ENCODE data around the gene P2RY8. TPM values are rescaled to one million over a fixed set of nuclear protein-coding genes. Genes with fewer than 3 reads are reported as not detected.
A peak's percentile ranks its signal among the peaks of the same experiment; 100 is the strongest.

P2RY8 gene
- total RNA-seq, 6 donors from 2014 or later: 1.7 to 4.4 (median 3.3) TPM

- Histone ChIP-seq H3K27me3 (no peaks in the 10 kb centered on the region), H3K4me3 (peak overlapping the region; percentile 19 to 49 (median 44)), H3K9me3 (no peaks in the 10 kb centered on the region), H3K27ac (peak overlapping the region; percentile 45 to 86 (median 70)), H3K36me3 (no peaks in the 10 kb centered on the region), H3K4me1 (peaks cover 0 to 8% (median 0%) of the 10 kb centered on the region in 4 donors)
- TF ChIP-seq POLR2A (IDR thresholded peaks at IDR 0.05): no peak
- no peak for TF ChIP-seq POLR2AphosphoS5 (IDR thresholded peaks at IDR 0.05)
- TF ChIP-seq CTCF (IDR thresholded peaks at IDR 0.05): no peak
- no peak for TF ChIP-seq EP300 (IDR thresholded peaks at IDR 0.05)
- DNase-seq: no peak
- 51 to 80% methylated on average over 12 to 17 of the region's 17 CpGs for WGBS, 2 donors
- ATAC-seq (ENCODE audit: low FRiP score in 2 of 2): peak; percentile 41 to 61
These were observed 314 bp downstream of the P2RY8 start for GRCh38 chrX:1536712-1537030.

DNA sequence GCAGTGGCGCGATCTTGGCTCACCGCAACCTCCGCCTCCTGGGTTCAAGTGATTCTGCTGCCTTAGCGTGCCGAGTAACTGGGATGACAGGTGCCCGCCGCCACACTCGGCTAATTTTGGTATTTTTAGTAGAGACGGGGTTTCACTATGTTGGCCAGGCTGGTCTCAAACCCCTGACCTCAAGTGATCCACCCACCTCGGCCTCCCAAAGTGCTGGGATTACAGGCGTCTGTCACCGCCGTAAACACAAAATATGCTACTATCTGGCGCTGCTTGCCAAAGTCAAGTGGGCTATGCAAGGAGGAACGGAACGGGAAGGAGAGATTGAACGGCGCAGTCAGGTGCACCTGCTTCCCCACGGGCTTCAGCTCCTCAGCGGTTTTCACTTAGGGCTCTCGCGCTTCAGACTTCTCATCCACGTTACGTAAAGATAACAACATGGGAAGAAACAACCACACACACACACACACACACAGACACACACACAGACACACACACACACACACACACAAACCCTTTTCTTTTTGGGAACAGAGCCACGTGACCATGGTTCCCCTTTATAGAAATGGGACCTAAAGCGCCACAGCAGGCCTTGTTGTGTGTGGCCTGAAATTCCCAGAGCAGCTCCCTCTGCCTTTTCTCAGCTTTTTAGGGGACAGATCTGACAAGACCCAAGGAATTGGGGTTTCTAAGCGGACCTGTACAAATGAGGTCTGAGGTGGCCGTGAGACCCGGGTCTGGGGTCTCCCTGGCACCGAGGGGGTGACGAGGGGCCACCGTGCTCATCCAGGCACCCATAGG is 1.5 kb downstream of the P2RY8 start:
- WGBS, 2 donors: 58 to 82% methylated on average over 28 to 31 of the region's 33 CpGs
- no peaks in the 10 kb centered on the region for H3K27me3 ChIP-seq
- no peaks in the 10 kb centered on the region for H3K36me3 ChIP-seq
- peak; percentile 35 to 66 for ATAC-seq (ENCODE audit: low FRiP score in 2 of 2)
- peak overlapping the region in 3 of 4 donors; percentile 39 to 49 (median 48) for H3K4me3 ChIP-seq
- DNase-seq: peak in 1 of 2 donors; percentile 68
- TF ChIP-seq EP300 (IDR thresholded peaks at IDR 0.05) (no peak), CTCF (IDR thresholded peaks at IDR 0.05) (no peak), POLR2A (IDR thresholded peaks at IDR 0.05) (peak in 1 of 4 donors; percentile 36), POLR2AphosphoS5 (IDR thresholded peaks at IDR 0.05) (no peak)
- peak overlapping the region in 3 of 4 donors; percentile 61 to 86 (median 79) for H3K27ac ChIP-seq
- peaks cover 0 to 8% (median 0%) of the 10 kb centered on the region in 4 donors for H3K4me1 ChIP-seq
- no peaks in the 10 kb centered on the region for H3K9me3 ChIP-seq

GRCh38 chrX:1534301-1535168 is 2.5 kb downstream of the P2RY8 start:
- TF ChIP-seq POLR2A (IDR thresholded peaks at IDR 0.05) (no peak), POLR2AphosphoS5 (IDR thresholded peaks at IDR 0.05) (no peak), CTCF (IDR thresholded peaks at IDR 0.05) (no peak), EP300 (IDR thresholded peaks at IDR 0.05) (no peak)
- H3K27me3 ChIP-seq: no peaks in the 10 kb centered on the region
- H3K27ac ChIP-seq: peak overlapping the region in 2 of 4 donors; percentile 10 to 79
- DNase-seq (no peak), ATAC-seq (ENCODE audit: low FRiP score in 2 of 2) (peak in 1 of 2 donors; percentile 56)
- 44 to 48% methylated on average over 17 to 21 of the region's 22 CpGs for WGBS, 2 donors
- H3K36me3 ChIP-seq: no peaks in the 10 kb centered on the region
- no peaks in the 10 kb centered on the region for H3K9me3 ChIP-seq
- peak overlapping the region in 3 of 4 donors; percentile 39 to 49 (median 48) for H3K4me3 ChIP-seq
- peaks cover 0 to 8% (median 0%) of the 10 kb centered on the region in 4 donors for H3K4me1 ChIP-seq

- TF ChIP-seq POLR2A (IDR thresholded peaks at IDR 0.05): no peak
- TF ChIP-seq POLR2AphosphoS5 (IDR thresholded peaks at IDR 0.05): no peak
- no peak for TF ChIP-seq CTCF (IDR thresholded peaks at IDR 0.05)
- TF ChIP-seq EP300 (IDR thresholded peaks at IDR 0.05): no peak
- no peaks in the 10 kb centered on the region for H3K9me3 ChIP-seq
- peaks cover 0 to 8% (median 0%) of the 10 kb centered on the region in 4 donors for H3K4me1 ChIP-seq
- no peaks in the 10 kb centered on the region for H3K36me3 ChIP-seq
- no peaks in the 10 kb centered on the region for H3K27me3 ChIP-seq
- ATAC-seq (ENCODE audit: low FRiP score in 2 of 2) (no peak), DNase-seq (no peak)
- WGBS, 2 donors: 28 to 35% methylated on average over 4 of the region's 4 CpGs
- H3K27ac ChIP-seq: no peak overlapping the region
- no peak overlapping the region for H3K4me3 ChIP-seq
These were observed 3.9 kb downstream of the P2RY8 start for GRCh38 chrX:1533058-1533457.

All from upper lobe of left lung (tissue), 6 donors.